Measurements from ENCODE around the gene SNAPC2.

Gene SNAPC2

GRCh38 chr19:7962644-7963268, 42.6 kb downstream of the SNAPC2 start:
- DNase-seq (ENCODE audit: low read depth), result no peak
- TF ChIP-seq MYC (IDR thresholded peaks at IDR 0.05; ENCODE audit: low read depth, low read length) (no peak), MAX (IDR thresholded peaks at IDR 0.05; ENCODE audit: low read depth, low read length) (no peak), POLR2A (IDR thresholded peaks at IDR 0.05; ENCODE audit: extremely low read depth, insufficient read length) (no peak), CTCF (IDR thresholded peaks at IDR 0.05; ENCODE audit: low read depth, low read length) (no peak)
- H3K4me3 ChIP-seq (ENCODE audit: low read depth, low read length), result no peak overlapping the region

DNA sequence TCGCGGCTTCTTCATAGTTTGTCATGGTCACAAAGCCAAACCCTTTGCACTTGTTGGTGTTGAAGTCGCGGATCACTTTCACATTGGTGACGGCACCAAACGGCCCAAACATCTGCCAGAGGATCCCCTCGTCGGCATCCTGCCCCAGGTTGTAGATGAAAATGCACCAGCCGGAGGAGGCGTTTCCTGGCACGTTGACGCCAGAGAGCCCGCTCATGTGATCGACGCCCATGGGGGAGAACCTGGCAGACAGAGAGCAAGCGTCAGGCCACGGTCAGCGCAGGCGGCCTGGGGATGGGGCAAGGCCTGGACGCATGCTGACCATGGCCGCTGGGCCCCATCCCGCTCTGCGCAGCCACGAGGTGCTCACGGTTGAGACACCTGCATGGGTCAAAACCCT, 43.4 kb downstream of the SNAPC2 start:
- TF ChIP-seq MYC (IDR thresholded peaks at IDR 0.05; ENCODE audit: low read depth, low read length), result no peak
- no peak overlapping the region for H3K4me3 ChIP-seq (ENCODE audit: low read depth, low read length)
- no peak for DNase-seq (ENCODE audit: low read depth)

DNA sequence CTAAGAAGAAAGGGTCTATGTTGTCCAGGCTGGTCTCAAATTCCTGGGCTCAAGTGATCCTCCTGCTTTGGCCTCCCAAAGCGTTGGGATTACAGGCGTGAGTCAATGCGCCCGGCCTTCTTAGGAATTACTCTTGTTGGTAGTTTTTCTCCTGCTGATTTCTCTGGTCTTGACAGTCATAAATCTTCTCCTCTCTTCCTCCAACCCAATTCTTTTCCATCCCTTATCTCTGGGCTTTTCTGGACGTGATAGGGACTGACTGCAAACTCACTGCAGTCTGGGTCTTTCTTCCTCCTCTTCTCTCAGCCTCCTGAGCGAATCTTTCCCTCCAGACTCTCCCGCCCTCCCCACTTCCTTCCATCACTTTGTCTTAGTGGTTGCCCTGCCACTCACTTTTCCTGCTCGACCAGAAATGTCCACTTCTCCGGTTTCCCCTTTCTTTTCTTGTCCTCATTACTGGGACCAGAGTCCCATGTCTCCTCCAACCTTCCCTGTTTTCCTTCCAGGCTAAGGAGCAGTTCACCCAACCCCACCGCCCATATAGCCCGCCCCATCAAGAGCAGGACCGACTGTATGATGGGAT, 45.2 kb downstream of the SNAPC2 start:
- H3K4me3 ChIP-seq (ENCODE audit: low read depth, low read length), result no peak overlapping the region
- no peak for DNase-seq (ENCODE audit: low read depth)
- TF ChIP-seq POLR2A (IDR thresholded peaks at IDR 0.05; ENCODE audit: extremely low read depth, insufficient read length), result no peak
- TF ChIP-seq CTCF (IDR thresholded peaks at IDR 0.05; ENCODE audit: low read depth, low read length), result no peak
- TF ChIP-seq MYC (IDR thresholded peaks at IDR 0.05; ENCODE audit: low read depth, low read length), result no peak
- no peak for TF ChIP-seq MAX (IDR thresholded peaks at IDR 0.05; ENCODE audit: low read depth, low read length)

GRCh38 chr19:7965921-7966665, 46.0 kb downstream of the SNAPC2 start:
- TF ChIP-seq MYC (IDR thresholded peaks at IDR 0.05; ENCODE audit: low read depth, low read length) (no peak), MAX (IDR thresholded peaks at IDR 0.05; ENCODE audit: low read depth, low read length) (no peak), CTCF (IDR thresholded peaks at IDR 0.05; ENCODE audit: low read depth, low read length) (no peak), POLR2A (IDR thresholded peaks at IDR 0.05; ENCODE audit: extremely low read depth, insufficient read length) (no peak)
- DNase-seq (ENCODE audit: low read depth), result no peak
- H3K4me3 ChIP-seq (ENCODE audit: low read depth, low read length), result no peak overlapping the region

GRCh38 chr19:7968008-7968795, 48.1 kb downstream of the SNAPC2 start:
- no peak overlapping the region for H3K4me3 ChIP-seq (ENCODE audit: low read depth, low read length)
- no peak for TF ChIP-seq CTCF (IDR thresholded peaks at IDR 0.05; ENCODE audit: low read depth, low read length)
- no peak for TF ChIP-seq MYC (IDR thresholded peaks at IDR 0.05; ENCODE audit: low read depth, low read length)
- TF ChIP-seq MAX (IDR thresholded peaks at IDR 0.05; ENCODE audit: low read depth, low read length), result no peak
- no peak for TF ChIP-seq POLR2A (IDR thresholded peaks at IDR 0.05; ENCODE audit: extremely low read depth, insufficient read length)
- no peak for DNase-seq (ENCODE audit: low read depth)

Measured in NB4 (cell line).